PC-3 (cell line): ENCODE results near the gene ARV1. TPM values are rescaled to one million over a fixed set of nuclear protein-coding genes. Genes with fewer than 3 reads are reported as not detected.

ENCODE experiments used
- ATAC-seq: fragments of 200-7000 bp; cut with Tn5 transposase; 2 replicates; pipeline ENCODE4 v1.9.1; 2020; ENCODE audit warnings: mild to moderate bottlenecking, moderate library complexity
- BruUV-seq: library from RNA; stranded (reverse); fragments of 400-500 nt; replicated peaks from 2 replicates; lab custom pipeline; 2021; lab: Mats Ljungman, UMichigan
- CTCF ChIA-PET: fragments of 300-600 bp; sonication (Branson Sonifier 250); formaldehyde crosslinking; loops from one replicate; lab custom pipeline; 2022; ENCODE audit warnings: antibody characterized with exemption; lab: Charles Lee
- POLR2A ChIA-PET: fragments of 300-600 bp; sonication (Branson Sonifier 250); formaldehyde crosslinking; loops from one replicate; lab custom pipeline; 2022; ENCODE audit warnings: antibody characterized with exemption; ENCODE audit not compliant: unreplicated experiment; lab: Charles Lee
- DNase-seq: peaks from one replicate; pipeline ENCODE4 v3.0.0-alpha.2; 2015
- H2AFZ ChIP-seq: fragments of 300-600 bp; sonication (generic); 2 replicates; pipeline ENCODE4 v1.6.0; 2016; ENCODE audit warnings: antibody characterized with exemption, low read length
- H3F3A ChIP-seq: fragments of 300-600 bp; sonication (generic); one replicate; pipeline ENCODE4 v1.6.0; 2017; ENCODE audit warnings: antibody characterized with exemption, low read length, control low read depth, mild to moderate bottlenecking; ENCODE audit not compliant: unreplicated experiment
- H3K27ac ChIP-seq: fragments of 300-600 bp; sonication (generic); 2 replicates; pipeline ENCODE4 v1.5.1; 2016; ENCODE audit warnings: mild to moderate bottlenecking, low read length
- H3K27me3 ChIP-seq: fragments of 300-600 bp; sonication (generic); 2 replicates; pipeline ENCODE4 v1.6.1; 2016; ENCODE audit warnings: low read length, mixed read lengths
- H3K36me3 ChIP-seq: fragments of 300-600 bp; sonication (generic); 2 replicates; pipeline ENCODE4 v1.6.1; 2016; ENCODE audit warnings: low read depth, mixed run types, low read length, mixed read lengths
- H3K4me1 ChIP-seq: fragments of 300-600 bp; sonication (generic); 2 replicates; pipeline ENCODE4 v1.5.1; 2016; ENCODE audit warnings: low read length; ENCODE audit not compliant: insufficient read depth
- H3K4me2 ChIP-seq: fragments of 300-600 bp; sonication (generic); 2 replicates; pipeline ENCODE4 v1.6.0; 2016; ENCODE audit warnings: low read length
- H3K4me3 ChIP-seq: fragments of 300-600 bp; sonication (generic); 2 replicates; pipeline ENCODE4 v1.5.1; 2016; ENCODE audit warnings: mild to moderate bottlenecking, low read length, mixed read lengths
- H3K79me2 ChIP-seq: fragments of 300-600 bp; sonication (generic); 2 replicates; pipeline ENCODE4 v1.6.1; 2017; ENCODE audit warnings: low read length, mixed read lengths
- H3K9ac ChIP-seq: fragments of 300-600 bp; sonication (generic); 2 replicates; pipeline ENCODE4 v1.6.0; 2016; ENCODE audit warnings: mild to moderate bottlenecking, low read length
- H3K9me2 ChIP-seq: fragments of 300-600 bp; sonication (generic); replicated peaks from 2 replicates; pipeline ENCODE4 v1.6.1; 2016; ENCODE audit warnings: mixed run types, low read length, mixed read lengths
- H3K9me3 ChIP-seq: fragments of 300-600 bp; sonication (generic); 2 replicates; pipeline ENCODE4 v1.6.1; 2016; ENCODE audit warnings: low read length, mixed read lengths
- H4K20me1 ChIP-seq: fragments of 300-600 bp; sonication (generic); 2 replicates; pipeline ENCODE4 v1.6.1; 2016; ENCODE audit warnings: low read length, mixed read lengths
- CTCF ChIP-seq: fragments of 300-600 bp; sonication (generic); conservative IDR thresholded peaks from 2 replicates; pipeline ENCODE4 v1.5.1; 2017; ENCODE audit warnings: antibody characterized with exemption, low read depth, mild to moderate bottlenecking, low read length
- EZH2 ChIP-seq: fragments of 300-600 bp; sonication (generic); IDR thresholded peaks from one replicate; pipeline ENCODE4 v1.6.1; 2017; ENCODE audit warnings: antibody characterized with exemption, mild to moderate bottlenecking, low read length; ENCODE audit not compliant: unreplicated experiment
- EZH2phosphoT487 ChIP-seq: fragments of 300-600 bp; sonication (generic); IDR thresholded peaks from 2 replicates; pipeline ENCODE4 v1.6.1; 2018; ENCODE audit warnings: mild to moderate bottlenecking, antibody characterized with exemption, low read length, borderline replicate concordance
- intact Hi-C: fragments of 100-400 bp; cut with micrococcal nuclease; formaldehyde crosslinking; loops from 2 replicates; pipeline ENCODE4 v1.9.0; 2023
- total RNA-seq: library from RNA; depleted of rRNA; stranded (reverse); fragments of >200 nt; gene quantifications from 2 replicates; pipeline ENCODE4 v1.2.3, GENCODE V29; 2014

The ARV1 gene
- total RNA-seq, 1 experiment from 2014 or later, result 30.6 TPM

GRCh38 chr1:230935852-230936251 lies 43.0 kb upstream of the ARV1 start:
- Histone ChIP-seq H2AFZ (no peak overlapping the region), H3K9ac (no peak overlapping the region), H3K4me3 (no peak overlapping the region), H4K20me1 (no peaks in the 10 kb centered on the region), H3K9me2 (no peaks in the 10 kb centered on the region), H3K27me3 (no peaks in the 10 kb centered on the region), H3K4me1 (no peaks in the 10 kb centered on the region), H3K27ac (no peak overlapping the region), H3K9me3 (no peaks in the 10 kb centered on the region), H3F3A (no peaks in the 10 kb centered on the region), H3K79me2 (no peaks in the 10 kb centered on the region), H3K36me3 (peaks cover 8% of the 10 kb centered on the region; the same call in 1 of the 2 replicates), H3K4me2 (no peak overlapping the region)
- TF ChIP-seq CTCF (no peak), EZH2phosphoT487 (no peak), EZH2 (no peak)
- POLR2A ChIA-PET, result no interaction called here
- BruUV-seq, result no TSS peak
- ATAC-seq (no peak), DNase-seq (no peak)
- intact Hi-C loops, result no loop called here
- CTCF ChIA-PET, result no interaction called here

- intact Hi-C loops, result no loop called here
- H3K27ac ChIP-seq, result no peak overlapping the region
- no peaks in the 10 kb centered on the region for H3K79me2 ChIP-seq
- no peaks in the 10 kb centered on the region for H4K20me1 ChIP-seq
- H3K9ac ChIP-seq, result no peak overlapping the region
- H3K4me2 ChIP-seq, result no peak overlapping the region
- ChIA-PET POLR2A (no interaction called here), CTCF (no interaction called here)
- no peaks in the 10 kb centered on the region for H3K27me3 ChIP-seq
- H3K9me2 ChIP-seq, result no peaks in the 10 kb centered on the region
- TF ChIP-seq EZH2 (no peak), CTCF (no peak), EZH2phosphoT487 (no peak)
- no peaks in the 10 kb centered on the region for H3K9me3 ChIP-seq
- no peak overlapping the region for H2AFZ ChIP-seq
- H3K4me1 ChIP-seq, result no peaks in the 10 kb centered on the region
- no peak overlapping the region for H3K4me3 ChIP-seq
- no TSS peak for BruUV-seq
- H3F3A ChIP-seq, result no peaks in the 10 kb centered on the region
- no peak for ATAC-seq
- DNase-seq, result no peak
- H3K36me3 ChIP-seq, result 0 out of 2 replicates have a peak, but pooled peaks cover 4% of the 10 kb centered on the region
Observed at GRCh38 chr1:230936475-230936874, 42.4 kb upstream of the ARV1 start.

- Histone ChIP-seq H3K4me1 (no peaks in the 10 kb centered on the region), H4K20me1 (no peaks in the 10 kb centered on the region), H3K36me3 (0 out of 2 replicates have a peak, but pooled peaks cover 4% of the 10 kb centered on the region), H3K9ac (no peak overlapping the region), H3K4me2 (no peak overlapping the region), H3K79me2 (no peaks in the 10 kb centered on the region), H3K9me3 (no peaks in the 10 kb centered on the region), H3K27ac (no peak overlapping the region), H2AFZ (no peak overlapping the region), H3F3A (no peaks in the 10 kb centered on the region), H3K4me3 (no peak overlapping the region), H3K9me2 (no peaks in the 10 kb centered on the region), H3K27me3 (no peaks in the 10 kb centered on the region)
- intact Hi-C loops, result no loop called here
- DNase-seq (no peak), ATAC-seq (no peak)
- BruUV-seq, result no TSS peak
- POLR2A ChIA-PET, result no interaction called here
- CTCF ChIA-PET, result no interaction called here
- no peak for TF ChIP-seq EZH2
- no peak for TF ChIP-seq EZH2phosphoT487
- no peak for TF ChIP-seq CTCF
Observed at GRCh38 chr1:230937371-230937770, 41.5 kb upstream of the ARV1 start.
